ENCODE data around the gene CACNA1H. TPM values are rescaled to one million over a fixed set of nuclear protein-coding genes. Genes with fewer than 3 reads are reported as not detected.
"Not testable (repeated sequence)": the region's sequence is repeated elsewhere in the genome, so short reads cannot be mapped to it uniquely, and the experiment has no call there.

CACNA1H gene
- total RNA-seq, 2 donors from 2014 or later: 0.48 to 0.79 TPM

DNA sequence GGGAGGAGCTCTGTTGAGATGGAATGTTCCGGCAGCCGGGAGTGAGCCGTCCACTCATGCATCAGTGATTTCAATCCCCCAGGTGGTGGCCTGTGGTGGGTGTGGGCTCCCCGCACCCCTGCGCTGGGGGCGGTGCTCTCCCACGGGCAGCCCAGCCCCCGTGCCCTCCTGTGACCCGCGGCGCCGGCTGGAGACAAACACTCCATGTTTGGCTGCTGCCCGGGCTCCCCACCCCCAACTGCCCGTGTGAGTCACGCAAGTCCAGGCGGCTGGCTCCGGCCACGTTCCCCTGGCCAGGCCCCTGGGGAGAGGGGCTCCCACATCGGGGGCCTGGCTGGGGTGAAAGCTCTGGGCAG lies 29.4 kb downstream of the CACNA1H start:
- H3K4me1 Mint-ChIP-seq (ENCODE audit: low read depth): no peaks in the 10 kb centered on the region
- ATAC-seq (replicated peaks in 1 of 2): no peak
- no peaks in the 10 kb centered on the region for H3K9me3 Mint-ChIP-seq
- no peaks in the 10 kb centered on the region for H3K36me3 Mint-ChIP-seq (ENCODE audit: insufficient read depth in 2 of 2)
- DNase-seq: no peak
- H3K27ac Mint-ChIP-seq: no peak overlapping the region
- H3K27me3 Mint-ChIP-seq (ENCODE audit: low read depth): no peaks in the 10 kb centered on the region
- H3K4me3 Mint-ChIP-seq: no peak overlapping the region

DNA sequence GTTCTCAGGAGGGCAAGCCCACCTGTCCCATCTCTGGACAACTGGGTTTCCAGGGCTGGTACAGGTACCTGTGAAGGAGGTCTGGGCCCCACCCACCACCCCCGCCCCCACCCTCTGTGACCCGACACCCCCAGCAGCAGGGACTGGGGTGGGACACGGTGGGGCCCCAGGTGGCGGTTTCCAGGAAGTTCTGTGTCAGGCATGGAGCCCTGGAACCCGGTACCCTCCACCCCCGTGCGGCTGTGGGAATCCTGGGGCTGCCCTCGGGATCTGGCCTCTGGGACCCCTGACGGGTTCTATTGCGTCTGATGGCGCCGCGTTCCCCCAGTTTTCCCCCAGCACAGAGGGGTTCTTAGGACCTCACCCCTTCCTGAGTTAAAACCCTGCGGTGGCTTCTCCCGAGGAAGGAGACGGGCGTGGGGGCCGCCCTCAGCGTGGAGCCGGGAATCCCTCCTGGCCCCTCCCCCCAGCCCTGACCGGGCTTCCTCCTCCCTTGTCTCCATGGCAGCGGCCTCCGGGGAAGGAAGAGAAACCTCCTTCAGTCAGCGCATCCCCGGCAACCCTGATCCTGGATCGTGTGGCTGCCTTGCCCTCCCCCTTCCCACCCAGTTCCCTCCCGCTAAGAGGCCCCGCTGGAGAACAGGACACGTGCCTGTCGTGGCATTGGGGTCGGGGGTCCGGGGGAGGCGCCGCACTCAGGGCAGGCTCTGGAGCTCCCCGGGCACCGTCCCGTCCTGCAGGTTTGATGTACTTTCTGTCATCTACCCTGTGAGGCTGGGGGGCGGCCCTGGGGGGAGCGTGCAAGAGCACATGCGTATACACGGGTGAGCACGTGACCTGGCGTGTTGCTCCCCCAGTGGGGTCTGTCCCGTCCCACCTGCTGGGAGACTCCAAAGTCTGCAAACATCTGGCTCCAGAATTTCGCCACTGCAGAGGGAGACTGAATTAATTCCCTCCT lies 30.3 kb downstream of the CACNA1H start:
- Mint-ChIP-seq H3K4me3 (no peak overlapping the region), H3K27ac (no peak overlapping the region), H3K4me1 (ENCODE audit: low read depth) (no peaks in the 10 kb centered on the region), H3K27me3 (ENCODE audit: low read depth) (no peaks in the 10 kb centered on the region), H3K36me3 (ENCODE audit: insufficient read depth in 2 of 2) (no peaks in the 10 kb centered on the region), H3K9me3 (no peaks in the 10 kb centered on the region)
- ATAC-seq (replicated peaks in 1 of 2) (no peak), DNase-seq (no peak)

DNA sequence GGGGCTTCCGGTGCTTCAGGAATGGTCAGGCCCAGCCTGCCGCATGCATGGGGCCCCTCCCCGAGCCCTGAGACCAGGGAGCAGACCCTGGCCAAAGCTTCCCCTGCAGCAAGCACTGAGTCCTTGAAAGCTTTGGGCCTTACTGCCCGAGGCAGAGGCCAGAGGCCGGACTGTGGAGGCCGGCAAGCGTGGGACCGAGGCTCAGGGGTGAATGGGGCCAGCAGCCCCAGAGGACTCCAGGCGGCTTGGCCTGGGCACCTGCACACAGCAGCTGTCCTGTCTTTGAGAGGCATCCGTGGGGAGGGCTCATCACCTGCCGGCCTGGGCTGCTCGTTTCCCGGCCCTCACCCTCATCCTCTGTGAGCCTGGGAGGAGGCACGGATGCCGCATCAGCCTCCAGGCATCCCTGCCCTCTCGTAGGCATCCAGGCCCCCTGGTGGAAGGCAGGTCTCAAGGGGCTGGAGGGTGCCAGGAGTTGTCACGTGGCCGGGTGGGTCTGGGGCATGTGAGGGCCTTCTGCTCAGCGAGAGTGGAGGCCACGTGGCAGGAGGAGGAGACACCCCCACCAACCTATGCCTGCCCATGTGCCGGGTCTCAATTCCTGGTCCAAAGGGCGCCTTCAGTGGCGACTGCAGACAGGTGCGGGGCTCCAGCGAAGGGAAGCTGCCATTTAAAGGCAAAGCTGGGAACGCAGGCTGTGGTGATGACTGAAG lies 31.4 kb downstream of the CACNA1H start:
- Mint-ChIP-seq H3K27me3 (ENCODE audit: low read depth) (no peaks in the 10 kb centered on the region), H3K4me3 (no peak overlapping the region), H3K9me3 (no peaks in the 10 kb centered on the region), H3K36me3 (ENCODE audit: insufficient read depth in 2 of 2) (no peaks in the 10 kb centered on the region), H3K27ac (no peak overlapping the region), H3K4me1 (ENCODE audit: low read depth) (no peaks in the 10 kb centered on the region)
- ATAC-seq (replicated peaks in 1 of 2) (no peak), DNase-seq (no peak)

DNA sequence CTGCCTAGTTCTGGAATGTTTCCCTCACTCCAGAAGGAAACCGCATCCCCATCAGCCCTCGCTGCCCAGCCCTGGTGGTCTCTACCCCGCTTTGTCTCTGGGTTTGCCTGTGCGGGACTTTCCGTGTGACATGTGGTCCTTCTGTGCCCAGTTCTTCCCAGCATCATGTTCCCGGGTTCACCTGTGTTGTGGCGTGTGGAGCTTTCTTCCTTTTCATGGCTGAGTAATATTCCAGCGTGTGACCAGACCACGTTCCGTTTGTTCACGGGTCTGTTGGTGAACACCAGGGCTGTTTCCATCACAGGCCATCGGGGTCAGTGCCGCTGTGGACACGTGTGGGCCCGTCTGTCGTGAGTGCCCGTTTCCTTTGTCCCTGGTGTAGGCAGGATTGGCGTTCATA lies 32.1 kb downstream of the CACNA1H start:
- Mint-ChIP-seq H3K36me3 (ENCODE audit: insufficient read depth in 2 of 2) (no peaks in the 10 kb centered on the region), H3K27ac (no peak overlapping the region), H3K9me3 (no peaks in the 10 kb centered on the region), H3K4me3 (no peak overlapping the region), H3K27me3 (ENCODE audit: low read depth) (no peaks in the 10 kb centered on the region), H3K4me1 (ENCODE audit: low read depth) (no peaks in the 10 kb centered on the region)
- no peak for DNase-seq
- ATAC-seq (replicated peaks in 1 of 2): no peak

DNA sequence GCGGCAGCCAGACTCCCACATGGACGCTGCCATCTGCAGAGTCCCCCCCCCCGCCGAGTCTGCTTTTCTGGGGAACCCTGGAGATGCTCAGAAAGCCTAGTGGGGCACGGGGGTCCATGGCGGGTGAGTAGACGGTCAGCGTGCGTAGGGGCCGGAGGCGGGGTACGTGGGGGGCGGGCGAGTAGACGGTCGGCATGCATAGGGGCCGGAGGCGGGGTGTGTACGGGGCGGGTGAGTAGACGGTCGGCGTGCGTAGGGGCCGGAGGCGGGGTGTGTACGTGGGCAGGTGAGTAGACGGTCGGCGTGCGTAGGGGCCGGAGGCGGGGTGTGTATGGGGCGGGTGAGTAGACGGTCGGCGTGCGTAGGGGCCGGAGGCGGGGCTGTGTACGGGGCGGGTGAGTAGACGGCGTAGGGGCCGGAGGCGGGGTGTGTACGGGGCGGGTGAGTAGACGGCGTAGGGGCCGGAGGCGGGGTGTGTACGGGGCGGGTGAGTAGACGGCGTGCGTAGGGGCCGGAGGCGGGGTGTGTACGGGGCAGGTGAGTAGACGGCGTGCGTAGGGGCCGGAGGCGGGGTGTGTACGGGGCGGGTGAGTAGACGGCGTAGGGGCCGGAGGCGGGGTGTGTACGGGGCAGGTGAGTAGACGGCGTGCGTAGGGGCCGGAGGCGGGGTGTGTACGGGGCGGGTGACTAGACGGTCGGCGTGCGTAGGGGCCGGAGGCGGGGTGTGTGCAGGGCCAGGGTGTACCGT lies 32.7 kb downstream of the CACNA1H start:
- H3K27ac Mint-ChIP-seq; H3K27me3 Mint-ChIP-seq (ENCODE audit: low read depth); H3K4me1 Mint-ChIP-seq (ENCODE audit: low read depth); H3K9me3 Mint-ChIP-seq; ATAC-seq (replicated peaks in 1 of 2); DNase-seq; H3K36me3 Mint-ChIP-seq (ENCODE audit: insufficient read depth in 2 of 2); H3K4me3 Mint-ChIP-seq: not testable (repeated sequence)

DNA sequence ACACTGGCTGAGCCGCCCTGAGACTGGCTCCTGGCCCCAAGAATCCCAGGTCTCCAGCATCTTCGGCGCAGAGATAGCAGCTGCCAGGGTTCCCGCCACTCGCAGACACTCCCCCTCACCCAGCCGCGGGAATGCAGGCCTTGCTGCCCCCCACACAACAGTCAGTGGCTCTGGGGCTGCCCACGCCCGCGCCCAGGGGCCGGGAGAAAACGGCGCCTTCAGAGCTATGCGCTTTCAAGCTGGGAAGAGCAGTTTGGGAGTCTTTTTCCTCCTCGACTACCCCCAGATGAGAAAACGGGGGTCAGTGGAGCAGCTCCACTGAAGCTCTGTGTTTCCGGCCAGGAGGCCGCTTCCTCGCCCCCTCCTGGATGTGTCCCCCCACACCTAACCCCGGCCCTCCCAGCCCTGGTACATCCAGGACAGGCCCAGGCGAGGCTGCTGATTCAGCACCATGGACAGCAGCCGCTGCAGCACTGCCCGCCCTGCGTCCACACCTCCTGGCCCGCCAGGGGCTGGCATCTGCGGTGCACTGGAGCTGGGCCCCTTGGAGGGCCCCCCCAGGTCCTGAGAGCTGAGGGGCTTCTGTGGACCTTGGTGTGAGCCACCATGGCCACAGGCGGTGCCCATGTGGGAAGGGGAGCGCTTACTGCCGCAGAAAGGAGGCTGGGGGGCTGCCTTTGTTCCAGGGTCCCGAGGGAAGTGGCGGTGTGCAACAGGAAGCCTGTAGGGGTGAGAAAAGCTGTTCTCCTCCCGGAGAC lies 35.7 kb downstream of the CACNA1H start:
- Mint-ChIP-seq H3K36me3 (ENCODE audit: insufficient read depth in 2 of 2) (no peaks in the 10 kb centered on the region), H3K9me3 (no peaks in the 10 kb centered on the region), H3K27ac (no peak overlapping the region), H3K4me3 (no peak overlapping the region), H3K4me1 (ENCODE audit: low read depth) (no peaks in the 10 kb centered on the region), H3K27me3 (ENCODE audit: low read depth) (no peaks in the 10 kb centered on the region)
- DNase-seq (peak; percentile 45 to 46), ATAC-seq (replicated peaks in 1 of 2) (peak; percentile 36 to 39)

DNA sequence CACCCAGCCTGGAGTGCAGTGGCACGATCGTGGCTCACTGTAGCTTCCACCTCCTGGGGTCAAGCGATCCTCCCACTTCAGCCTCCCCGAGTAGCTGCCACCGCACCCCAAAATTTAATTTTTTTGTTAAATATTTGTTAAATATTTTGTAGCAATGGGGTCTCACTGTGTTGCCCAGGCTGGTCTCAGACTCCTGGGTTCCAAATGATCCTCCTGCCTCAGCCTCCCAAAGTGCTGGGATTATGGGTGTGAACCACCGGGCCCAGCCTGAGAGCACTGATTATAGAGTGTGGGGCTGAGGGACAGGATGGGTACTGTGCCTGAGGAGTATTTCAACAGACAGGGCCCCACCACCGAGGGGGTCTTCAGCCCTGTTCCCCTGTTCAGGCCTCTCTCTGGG lies 36.5 kb downstream of the CACNA1H start:
- no peak for ATAC-seq (replicated peaks in 1 of 2)
- H3K27ac Mint-ChIP-seq: no peak overlapping the region

DNA sequence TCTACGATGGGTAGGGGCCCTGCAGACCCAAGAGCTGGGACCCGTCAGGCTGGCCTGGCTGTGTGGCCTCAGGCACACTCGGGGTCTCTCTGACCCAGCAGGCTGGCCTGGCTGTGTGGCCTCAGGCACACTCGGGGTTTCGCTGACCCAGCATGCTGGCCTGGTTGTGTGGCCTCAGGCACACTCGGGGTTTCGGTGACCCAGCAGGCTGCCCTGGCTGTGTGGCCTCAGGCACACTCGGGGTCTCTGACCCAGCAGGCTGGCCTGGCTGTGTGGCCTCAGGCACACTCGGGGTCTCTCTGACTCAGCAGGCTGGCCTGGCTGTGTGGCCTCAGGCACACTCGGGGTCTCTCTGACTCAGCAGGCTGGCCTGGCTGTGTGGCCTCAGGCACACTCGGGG lies 37.9 kb downstream of the CACNA1H start:
- H3K27me3 Mint-ChIP-seq (ENCODE audit: low read depth); ATAC-seq (replicated peaks in 1 of 2); H3K27ac Mint-ChIP-seq; H3K4me1 Mint-ChIP-seq (ENCODE audit: low read depth); H3K9me3 Mint-ChIP-seq; H3K4me3 Mint-ChIP-seq; H3K36me3 Mint-ChIP-seq (ENCODE audit: insufficient read depth in 2 of 2); DNase-seq: not testable (repeated sequence)

More for the DNA sequence above, 36.5 kb downstream of the CACNA1H start:
- no peak for DNase-seq
- no peaks in the 10 kb centered on the region for H3K36me3 Mint-ChIP-seq (ENCODE audit: insufficient read depth in 2 of 2)
- H3K4me3 Mint-ChIP-seq: no peak overlapping the region
- H3K27me3 Mint-ChIP-seq (ENCODE audit: low read depth): no peaks in the 10 kb centered on the region
- no peaks in the 10 kb centered on the region for H3K4me1 Mint-ChIP-seq (ENCODE audit: low read depth)
- no peaks in the 10 kb centered on the region for H3K9me3 Mint-ChIP-seq

DNA sequence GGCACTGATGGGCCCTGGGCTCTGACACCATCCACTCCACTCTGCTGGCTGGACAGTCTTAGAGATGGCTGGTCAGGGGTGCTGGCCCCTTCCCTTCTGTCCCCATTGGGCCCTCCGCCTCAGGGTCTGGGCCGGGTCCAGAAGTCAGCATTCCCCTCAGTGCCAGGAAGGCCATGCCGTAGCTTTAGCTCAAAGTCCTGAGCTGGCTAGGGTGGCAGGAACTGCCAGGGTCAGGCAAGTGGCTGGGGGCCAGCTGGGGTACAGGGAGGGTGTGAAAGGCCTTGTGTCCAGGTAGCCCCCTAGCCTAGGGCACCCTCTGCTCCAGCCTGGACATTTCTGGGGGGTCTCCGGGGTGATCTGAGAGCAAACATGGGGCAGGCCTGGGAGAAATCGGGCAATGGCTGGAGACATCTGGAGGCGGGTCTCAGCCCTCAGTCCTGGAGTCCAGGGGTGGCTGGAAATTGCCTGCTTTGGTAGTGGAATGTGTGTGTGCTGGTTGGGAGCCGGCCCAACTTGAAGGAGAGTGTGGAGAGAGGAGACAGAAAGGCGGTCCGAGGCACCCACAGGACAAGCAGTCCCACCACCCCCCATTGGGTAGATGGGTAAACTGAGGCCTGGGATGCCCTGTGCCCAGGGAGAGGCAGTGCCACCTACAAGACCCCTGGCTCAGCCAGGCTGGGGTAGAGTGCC lies 39.6 kb downstream of the CACNA1H start:
- no peak for DNase-seq
- no peak overlapping the region for H3K27ac Mint-ChIP-seq
- no peaks in the 10 kb centered on the region for H3K36me3 Mint-ChIP-seq (ENCODE audit: insufficient read depth in 2 of 2)
- ATAC-seq (replicated peaks in 1 of 2): no peak
- no peak overlapping the region for H3K4me3 Mint-ChIP-seq
- no peaks in the 10 kb centered on the region for H3K27me3 Mint-ChIP-seq (ENCODE audit: low read depth)
- no peaks in the 10 kb centered on the region for H3K4me1 Mint-ChIP-seq (ENCODE audit: low read depth)
- H3K9me3 Mint-ChIP-seq: no peaks in the 10 kb centered on the region

DNA sequence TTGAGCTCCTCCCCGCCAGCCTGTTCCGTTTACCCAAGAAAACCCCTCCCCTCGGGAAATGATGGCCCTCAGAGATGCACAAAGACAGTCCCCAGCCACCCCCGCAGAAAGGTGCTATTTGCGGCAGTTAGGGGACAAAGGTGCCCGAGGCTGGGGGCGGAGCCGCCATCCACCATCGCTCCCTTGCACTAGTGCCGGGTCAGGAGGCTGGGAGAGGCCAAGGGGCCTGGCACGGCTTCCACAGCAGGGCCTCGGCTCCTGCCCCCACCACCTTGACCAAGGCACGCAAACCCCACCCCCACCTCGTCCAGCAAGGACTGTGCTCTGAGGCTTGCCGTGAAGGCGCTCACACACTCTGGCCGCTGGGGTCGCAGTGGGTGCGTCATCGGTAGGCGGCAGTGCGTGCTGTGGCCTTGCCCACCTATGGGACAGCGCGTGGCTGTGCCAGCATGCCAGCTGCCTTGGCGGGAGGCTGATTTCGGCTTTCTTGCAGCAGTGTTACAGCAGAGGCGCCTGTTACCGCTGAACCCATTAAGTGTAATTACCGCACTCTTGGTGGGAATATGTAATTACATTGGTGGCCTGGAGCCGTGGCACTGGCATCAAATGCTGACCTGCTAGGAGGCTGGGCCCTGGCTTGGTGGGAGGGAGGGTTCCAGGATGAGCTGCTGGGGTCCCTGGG lies 40.4 kb downstream of the CACNA1H start:
- no peak overlapping the region for H3K4me3 Mint-ChIP-seq
- no peaks in the 10 kb centered on the region for H3K9me3 Mint-ChIP-seq

DNA sequence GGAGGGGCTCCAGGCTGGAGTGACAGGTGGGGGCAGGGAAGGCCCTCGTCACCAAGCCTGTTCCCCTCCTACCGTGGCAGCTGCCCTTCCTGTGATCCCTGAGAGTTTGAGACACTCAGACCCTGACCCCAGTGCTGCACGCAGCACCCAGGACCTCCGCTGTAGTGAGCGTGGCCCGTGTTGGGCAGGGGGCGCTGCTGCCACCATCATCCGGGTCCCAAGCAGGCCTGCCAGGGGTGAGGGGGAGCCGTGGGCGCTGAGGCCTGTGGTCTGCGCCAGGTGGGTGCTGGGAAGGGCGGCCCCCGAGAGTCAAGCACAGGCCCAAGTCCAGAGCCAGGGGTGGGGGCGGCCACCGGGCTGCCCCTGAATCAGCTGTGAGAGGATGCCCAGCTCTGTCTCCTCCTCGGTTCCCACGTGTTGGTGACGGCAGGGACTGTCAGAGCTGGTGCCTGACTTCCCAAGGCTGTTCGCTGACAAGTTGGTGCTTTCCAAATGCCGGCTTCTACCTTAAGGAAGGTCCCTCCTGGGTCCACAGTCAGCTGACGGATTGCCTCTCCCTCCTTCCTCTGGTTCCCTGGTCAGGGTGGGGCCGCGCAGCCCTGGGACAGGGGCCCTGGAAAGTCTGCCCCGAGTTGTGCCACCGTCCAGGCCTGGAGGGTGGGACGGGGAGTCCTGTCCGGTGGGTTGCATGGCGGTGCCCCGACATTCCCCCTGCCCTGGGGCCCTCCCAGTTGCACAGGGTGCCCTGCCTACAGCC lies 41.1 kb downstream of the CACNA1H start:
- H3K4me3 Mint-ChIP-seq: no peak overlapping the region
- ATAC-seq (replicated peaks in 1 of 2) (no peak), DNase-seq (no peak)
- H3K36me3 Mint-ChIP-seq (ENCODE audit: insufficient read depth in 2 of 2): no peaks in the 10 kb centered on the region
- no peaks in the 10 kb centered on the region for H3K4me1 Mint-ChIP-seq (ENCODE audit: low read depth)
- no peaks in the 10 kb centered on the region for H3K27me3 Mint-ChIP-seq (ENCODE audit: low read depth)
- H3K27ac Mint-ChIP-seq: no peak overlapping the region
- no peaks in the 10 kb centered on the region for H3K9me3 Mint-ChIP-seq

More for the DNA sequence above, 40.4 kb downstream of the CACNA1H start:
- H3K27me3 Mint-ChIP-seq (ENCODE audit: low read depth): no peaks in the 10 kb centered on the region
- no peak overlapping the region for H3K27ac Mint-ChIP-seq
- ATAC-seq (replicated peaks in 1 of 2) (no peak), DNase-seq (no peak)
- H3K4me1 Mint-ChIP-seq (ENCODE audit: low read depth): no peaks in the 10 kb centered on the region
- no peaks in the 10 kb centered on the region for H3K36me3 Mint-ChIP-seq (ENCODE audit: insufficient read depth in 2 of 2)
